DOHH2 (cell line): ENCODE measurements around the gene POPDC2.

Experiments
- H3F3A ChIP-seq: fragments of 200-600 bp; sonication (generic), shearing (Covaris generic); 2 replicates; pipeline ENCODE4 v1.6.0; 2016; ENCODE audit warnings: antibody characterized with exemption, mild to moderate bottlenecking; ENCODE audit not compliant: control insufficient read depth, insufficient read depth
- H3K27ac ChIP-seq: fragments of 200-600 bp; sonication (generic); 2 replicates; pipeline ENCODE4 v1.5.1; 2014; ENCODE audit warnings: low read depth, mild to moderate bottlenecking, low read length, moderate library complexity
- H3K27me3 ChIP-seq: fragments of 200-600 bp; sonication (generic); 2 replicates; pipeline ENCODE4 v1.6.1; 2014; ENCODE audit warnings: mild to moderate bottlenecking, low read length, mixed read lengths; ENCODE audit not compliant: control insufficient read depth
- H3K36me3 ChIP-seq: fragments of 200-600 bp; sonication (generic); 2 replicates; pipeline ENCODE4 v1.6.1; 2014; ENCODE audit warnings: mild to moderate bottlenecking, low read length, moderate library complexity, mixed read lengths; ENCODE audit not compliant: control insufficient read depth
- H3K4me1 ChIP-seq: fragments of 200-600 bp; sonication (generic); 2 replicates; pipeline ENCODE4 v1.6.1; 2014; ENCODE audit warnings: mild to moderate bottlenecking, low read length, mixed read lengths; ENCODE audit not compliant: control insufficient read depth
- H3K4me2 ChIP-seq: fragments of 200-600 bp; sonication (generic); 2 replicates; pipeline ENCODE4 v1.6.0; 2014; ENCODE audit warnings: mild to moderate bottlenecking, low read length, moderate library complexity
- H3K4me3 ChIP-seq: fragments of 200-600 bp; sonication (generic); 2 replicates; pipeline ENCODE4 v1.5.1; 2014; ENCODE audit warnings: mild to moderate bottlenecking, low read length, mixed read lengths
- H3K79me2 ChIP-seq: fragments of 200-600 bp; sonication (generic); 2 replicates; pipeline ENCODE4 v1.6.1; 2014; ENCODE audit warnings: mild to moderate bottlenecking, low read length, mixed read lengths; ENCODE audit not compliant: control insufficient read depth
- H3K9me2 ChIP-seq: fragments of 200-600 bp; sonication (generic); replicated peaks from 2 replicates; pipeline ENCODE4 v1.6.1; 2014; ENCODE audit warnings: mild to moderate bottlenecking, low read length, mixed read lengths; ENCODE audit not compliant: control insufficient read depth
- H3K9me3 ChIP-seq: fragments of 200-600 bp; sonication (generic); 2 replicates; pipeline ENCODE4 v1.6.1; 2014; ENCODE audit warnings: antibody characterized with exemption, low read length, mixed read lengths; ENCODE audit not compliant: control insufficient read depth, insufficient read depth
- H4K20me1 ChIP-seq: fragments of 200-600 bp; sonication (generic); 2 replicates; pipeline ENCODE4 v1.6.0; 2014; ENCODE audit warnings: low read depth, mild to moderate bottlenecking, antibody characterized with exemption, low read length, moderate library complexity; ENCODE audit not compliant: control insufficient read depth, insufficient read depth
- CTCF ChIP-seq: fragments of 200-600 bp; sonication (generic); IDR thresholded peaks from one replicate; pipeline ENCODE4 v1.5.1; 2014; ENCODE audit warnings: antibody characterized with exemption, mild to moderate bottlenecking, low read depth, low read length; ENCODE audit not compliant: poor library complexity, severe bottlenecking
- EZH2phosphoT487 ChIP-seq: fragments of 200-600 bp; sonication (generic); IDR thresholded peaks from 2 replicates; pipeline ENCODE4 v1.6.1; 2017; ENCODE audit warnings: borderline replicate concordance, mild to moderate bottlenecking, antibody characterized with exemption, low read length, moderate library complexity, mixed read lengths

The POPDC2 gene

GRCh38 chr3:119695480-119695879, 35.1 kb upstream of the POPDC2 start:
- H3K27me3 ChIP-seq = no peaks in the 10 kb centered on the region
- no peak overlapping the region for H3K4me2 ChIP-seq
- no peak overlapping the region for H3K4me3 ChIP-seq
- no peaks in the 10 kb centered on the region for H3K36me3 ChIP-seq
- TF ChIP-seq CTCF (no peak), EZH2phosphoT487 (no peak)
- H3K27ac ChIP-seq = no peak overlapping the region
- H3F3A ChIP-seq = no peaks in the 10 kb centered on the region
- no peaks in the 10 kb centered on the region for H3K79me2 ChIP-seq
- H3K9me2 ChIP-seq = no peaks in the 10 kb centered on the region
- H3K4me1 ChIP-seq = 0 out of 2 replicates have a peak, but pooled peaks cover 3% of the 10 kb centered on the region
- no peaks in the 10 kb centered on the region for H4K20me1 ChIP-seq
- no peaks in the 10 kb centered on the region for H3K9me3 ChIP-seq

- Histone ChIP-seq H3K4me2 (no peak overlapping the region), H3F3A (no peaks in the 10 kb centered on the region), H3K27ac (no peak overlapping the region), H3K9me2 (no peaks in the 10 kb centered on the region), H4K20me1 (no peaks in the 10 kb centered on the region), H3K79me2 (no peaks in the 10 kb centered on the region), H3K4me3 (no peak overlapping the region), H3K27me3 (no peaks in the 10 kb centered on the region), H3K9me3 (no peaks in the 10 kb centered on the region; the same call in 1 of the 2 replicates), H3K4me1 (no peaks in the 10 kb centered on the region), H3K36me3 (no peaks in the 10 kb centered on the region)
- TF ChIP-seq CTCF = peak; percentile 64
- TF ChIP-seq EZH2phosphoT487 = no peak
Observed at GRCh38 chr3:119690043-119690656, 29.8 kb upstream of the POPDC2 start.

- H3K9me3 ChIP-seq = no peaks in the 10 kb centered on the region; the same call in 1 of the 2 replicates
- no peaks in the 10 kb centered on the region for H3K4me1 ChIP-seq
- TF ChIP-seq CTCF (no peak), EZH2phosphoT487 (no peak)
- no peak overlapping the region for H3K4me3 ChIP-seq
- H3K9me2 ChIP-seq = no peaks in the 10 kb centered on the region
- no peaks in the 10 kb centered on the region for H3K79me2 ChIP-seq
- H3K27ac ChIP-seq = no peak overlapping the region
- no peaks in the 10 kb centered on the region for H4K20me1 ChIP-seq
- no peak overlapping the region for H3K4me2 ChIP-seq
- no peaks in the 10 kb centered on the region for H3K36me3 ChIP-seq
- no peaks in the 10 kb centered on the region for H3K27me3 ChIP-seq
- H3F3A ChIP-seq = peaks cover 6% of the 10 kb centered on the region
Observed at GRCh38 chr3:119683421-119683820, 23.0 kb upstream of the POPDC2 start.
